ENCODE measurements around the gene DSCAML1.

The DSCAML1 gene

GRCh38 chr11:117631336-117632140 lies 165.5 kb downstream of the DSCAML1 start:
- no peak for DNase-seq

- DNase-seq, result no peak
Measured at GRCh38 chr11:117629891-117630538, 167.0 kb downstream of the DSCAML1 start.

GRCh38 chr11:117629146-117629545 lies 167.9 kb downstream of the DSCAML1 start:
- DNase-seq, result no peak

- no peak for DNase-seq
Measured at GRCh38 chr11:117627259-117627658, 169.8 kb downstream of the DSCAML1 start.

- no peak for DNase-seq
Measured at GRCh38 chr11:117626576-117626975, 170.4 kb downstream of the DSCAML1 start.

- no peak for DNase-seq
Measured at GRCh38 chr11:117625237-117625636, 171.8 kb downstream of the DSCAML1 start.

- no peak for DNase-seq
Measured at GRCh38 chr11:117623831-117624271, 173.2 kb downstream of the DSCAML1 start.

- DNase-seq, result no peak
Measured at GRCh38 chr11:117621226-117621625, 175.8 kb downstream of the DSCAML1 start.

- no peak for DNase-seq
Measured at GRCh38 chr11:117620659-117621058, 176.4 kb downstream of the DSCAML1 start.

- no peak for DNase-seq
Measured at GRCh38 chr11:117620086-117620485, 176.9 kb downstream of the DSCAML1 start.

GRCh38 chr11:117619661-117620060 lies 177.4 kb downstream of the DSCAML1 start:
- no peak for DNase-seq

- DNase-seq, result peak; percentile 79
Measured at GRCh38 chr11:117618982-117619355, 178.0 kb downstream of the DSCAML1 start.

- peak; percentile 44 for DNase-seq
Measured at GRCh38 chr11:117618302-117618981, 178.6 kb downstream of the DSCAML1 start.

- DNase-seq, result no peak
Measured at GRCh38 chr11:117616979-117617378, 180.0 kb downstream of the DSCAML1 start.

- no peak for DNase-seq
Measured at GRCh38 chr11:117614728-117615127, 182.3 kb downstream of the DSCAML1 start.

- no peak for DNase-seq
Measured at GRCh38 chr11:117613521-117613920, 183.5 kb downstream of the DSCAML1 start.

- no peak for DNase-seq
Measured at GRCh38 chr11:117612177-117612576, 184.8 kb downstream of the DSCAML1 start.

GRCh38 chr11:117610901-117611300 lies 186.1 kb downstream of the DSCAML1 start:
- no peak for DNase-seq

GRCh38 chr11:117610045-117610444 lies 187.0 kb downstream of the DSCAML1 start:
- DNase-seq, result no peak

GRCh38 chr11:117607449-117607848 lies 189.6 kb downstream of the DSCAML1 start:
- no peak for DNase-seq

GRCh38 chr11:117606790-117607189 lies 190.2 kb downstream of the DSCAML1 start:
- no peak for DNase-seq

- no peak for DNase-seq
Measured at GRCh38 chr11:117606211-117606610, 190.8 kb downstream of the DSCAML1 start.

- no peak for DNase-seq
Measured at GRCh38 chr11:117605331-117605730, 191.7 kb downstream of the DSCAML1 start.
